Type B pancreatic cell (in vitro differentiated cells): ENCODE measurements around the gene SLC16A12. TPM values are rescaled to one million over a fixed set of nuclear protein-coding genes. Genes with fewer than 3 reads are reported as not detected.
"Not testable (repeated sequence)": the region's sequence is repeated elsewhere in the genome, so short reads cannot be mapped to it uniquely, and the experiment has no call there.

Source experiments
- DNase-seq: peaks from one replicate; pipeline ENCODE4 v3.0.0; 2021; ENCODE audit warnings: mixed read lengths; ENCODE audit not compliant: unreplicated experiment; ENCODE audit errors: extremely low spot score
- H3K27ac Mint-ChIP-seq: 2 replicates; pipeline ENCODE4 v1.8.0; 2021; ENCODE audit warnings: mild to moderate bottlenecking, mixed read lengths
- H3K27me3 Mint-ChIP-seq: 2 replicates; pipeline ENCODE4 v1.8.0; 2021; ENCODE audit warnings: mixed read lengths
- H3K36me3 Mint-ChIP-seq: 2 replicates; pipeline ENCODE4 v1.8.0; 2021; ENCODE audit warnings: mixed read lengths
- H3K4me1 Mint-ChIP-seq: one replicate; pipeline ENCODE4 v1.8.0; 2021; ENCODE audit warnings: mixed read lengths; ENCODE audit not compliant: unreplicated experiment
- H3K4me3 Mint-ChIP-seq: 2 replicates; pipeline ENCODE4 v1.8.0; 2021; ENCODE audit warnings: mild to moderate bottlenecking, mixed read lengths
- H3K9me3 Mint-ChIP-seq: 2 replicates; pipeline ENCODE4 v1.8.0; 2021; ENCODE audit warnings: mixed read lengths
- total RNA-seq: library from RNA; stranded (reverse); gene quantifications from 2 replicates; pipeline ENCODE4 v1.2.1, GENCODE V29; 2021; ENCODE audit warnings: low replicate concordance
- TF ChIP-seq, protein P1 (sequence below): fragments of 200-600 bp; sonication (generic); conservative IDR thresholded peaks from 2 replicates; pipeline ENCODE4 v1.5.0; 2021; ENCODE audit warnings: antibody characterized with exemption, mild to moderate bottlenecking

SLC16A12 gene
- total RNA-seq, 1 donor from 2014 or later = 3.7 TPM

GRCh38 chr10:89547853-89548513 lies 12.6 kb upstream of the SLC16A12 start:
- Mint-ChIP-seq H3K4me1 (peaks cover 5% of the 10 kb centered on the region), H3K27me3 (no peaks in the 10 kb centered on the region), H3K36me3 (no peaks in the 10 kb centered on the region), H3K9me3 (peaks cover 3% of the 10 kb centered on the region), H3K27ac (peak overlapping the region; percentile 70), H3K4me3 (no peak overlapping the region)
- DNase-seq = no peak
- TF ChIP-seq, protein P1, sequence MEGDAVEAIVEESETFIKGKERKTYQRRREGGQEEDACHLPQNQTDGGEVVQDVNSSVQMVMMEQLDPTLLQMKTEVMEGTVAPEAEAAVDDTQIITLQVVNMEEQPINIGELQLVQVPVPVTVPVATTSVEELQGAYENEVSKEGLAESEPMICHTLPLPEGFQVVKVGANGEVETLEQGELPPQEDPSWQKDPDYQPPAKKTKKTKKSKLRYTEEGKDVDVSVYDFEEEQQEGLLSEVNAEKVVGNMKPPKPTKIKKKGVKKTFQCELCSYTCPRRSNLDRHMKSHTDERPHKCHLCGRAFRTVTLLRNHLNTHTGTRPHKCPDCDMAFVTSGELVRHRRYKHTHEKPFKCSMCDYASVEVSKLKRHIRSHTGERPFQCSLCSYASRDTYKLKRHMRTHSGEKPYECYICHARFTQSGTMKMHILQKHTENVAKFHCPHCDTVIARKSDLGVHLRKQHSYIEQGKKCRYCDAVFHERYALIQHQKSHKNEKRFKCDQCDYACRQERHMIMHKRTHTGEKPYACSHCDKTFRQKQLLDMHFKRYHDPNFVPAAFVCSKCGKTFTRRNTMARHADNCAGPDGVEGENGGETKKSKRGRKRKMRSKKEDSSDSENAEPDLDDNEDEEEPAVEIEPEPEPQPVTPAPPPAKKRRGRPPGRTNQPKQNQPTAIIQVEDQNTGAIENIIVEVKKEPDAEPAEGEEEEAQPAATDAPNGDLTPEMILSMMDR = no peak

DNA sequence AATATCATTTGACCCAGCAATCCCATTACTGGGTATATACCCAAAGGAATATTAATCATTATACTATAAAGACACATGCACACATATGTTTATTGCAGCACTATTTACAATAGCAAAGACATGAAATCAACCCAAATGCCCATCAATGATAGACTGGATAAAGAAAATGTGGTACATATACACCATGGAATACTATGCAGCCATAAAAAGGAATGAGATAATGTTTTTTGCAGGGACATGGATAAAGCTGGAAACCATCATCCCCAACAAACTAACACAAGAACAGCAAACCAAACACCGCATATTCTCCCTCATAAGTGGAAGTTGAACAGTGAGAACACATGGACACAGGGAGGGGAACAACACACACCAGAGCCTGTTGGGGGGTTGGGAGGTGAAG lies 11.3 kb upstream of the SLC16A12 start:
- not testable (repeated sequence) for H3K9me3 Mint-ChIP-seq, DNase-seq, H3K27ac Mint-ChIP-seq, H3K36me3 Mint-ChIP-seq, H3K4me1 Mint-ChIP-seq, H3K27me3 Mint-ChIP-seq, H3K4me3 Mint-ChIP-seq

DNA sequence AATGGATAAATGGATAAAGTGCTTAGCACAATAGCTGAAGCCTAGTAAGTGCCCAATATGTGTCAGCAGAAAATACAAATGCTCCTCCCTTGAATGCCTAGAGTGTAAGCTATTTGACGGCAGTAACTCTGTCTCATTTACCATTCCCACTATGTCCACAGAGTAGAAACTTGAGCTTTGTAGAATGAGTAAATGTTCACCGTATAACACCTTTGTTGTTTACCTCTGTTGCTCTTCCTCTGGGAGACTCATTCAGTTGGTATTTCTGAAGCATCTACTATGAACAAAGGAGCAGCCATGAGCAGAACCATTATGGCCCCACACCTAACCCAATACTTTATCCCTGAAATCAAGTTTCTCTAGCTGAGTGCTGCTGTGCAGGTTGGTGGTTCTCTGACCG lies 8.4 kb upstream of the SLC16A12 start:
- H3K9me3 Mint-ChIP-seq = peaks cover 3% of the 10 kb centered on the region
- H3K27me3 Mint-ChIP-seq = peaks cover 8% of the 10 kb centered on the region

DNA sequence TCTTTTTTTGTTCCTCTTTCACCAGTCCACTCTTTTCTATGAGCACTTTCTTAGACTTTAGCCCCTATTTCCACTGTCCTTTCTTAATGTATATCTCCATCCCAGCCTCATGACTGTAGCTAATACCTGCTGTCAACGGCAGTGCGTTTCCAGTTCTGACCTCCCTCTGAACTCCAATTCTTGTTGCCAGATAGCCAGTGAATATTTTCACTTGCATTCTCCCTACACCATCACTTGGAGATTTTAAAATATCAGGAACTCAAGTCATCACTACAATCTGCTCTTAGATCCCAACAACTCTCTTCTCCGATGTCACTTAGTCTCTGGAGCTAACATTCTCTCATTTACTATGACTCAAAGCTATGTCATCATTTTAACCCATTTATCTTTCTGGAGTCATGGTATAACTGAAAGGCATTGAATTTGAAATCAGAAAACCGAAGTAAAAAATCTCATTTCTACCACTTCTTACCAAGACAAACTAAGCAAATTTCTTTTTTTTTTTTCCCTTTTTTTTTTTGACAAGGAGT lies 5.1 kb upstream of the SLC16A12 start:
- peaks cover 26% of the 10 kb centered on the region for H3K27me3 Mint-ChIP-seq
- H3K36me3 Mint-ChIP-seq = no peaks in the 10 kb centered on the region
- TF ChIP-seq, protein P1 = no peak
- H3K4me3 Mint-ChIP-seq = no peak overlapping the region
- DNase-seq = no peak
- peaks cover 5% of the 10 kb centered on the region for H3K4me1 Mint-ChIP-seq
- peaks cover 1% of the 10 kb centered on the region for H3K9me3 Mint-ChIP-seq
- H3K27ac Mint-ChIP-seq = no peak overlapping the region

More for the DNA sequence above, 8.4 kb upstream of the SLC16A12 start:
- TF ChIP-seq, protein P1 = no peak
- no peak overlapping the region for H3K4me3 Mint-ChIP-seq
- DNase-seq = no peak
- H3K27ac Mint-ChIP-seq = no peak overlapping the region
- H3K4me1 Mint-ChIP-seq = peaks cover 5% of the 10 kb centered on the region
- H3K36me3 Mint-ChIP-seq = no peaks in the 10 kb centered on the region

- no peak overlapping the region for H3K27ac Mint-ChIP-seq
- peaks cover 52% of the 10 kb centered on the region for H3K27me3 Mint-ChIP-seq
- TF ChIP-seq, protein P1 = no peak
- no peaks in the 10 kb centered on the region for H3K36me3 Mint-ChIP-seq
- H3K9me3 Mint-ChIP-seq = no peaks in the 10 kb centered on the region
- H3K4me1 Mint-ChIP-seq = peaks cover 10% of the 10 kb centered on the region
- H3K4me3 Mint-ChIP-seq = peak overlapping the region; percentile 68
- no peak for DNase-seq
These were observed 2.0 kb upstream of the SLC16A12 start for GRCh38 chr10:89537364-89537763.

GRCh38 chr10:89536013-89536354 lies 590 bp upstream of the SLC16A12 start:
- no peak for DNase-seq
- TF ChIP-seq, protein P1 = no peak
- no peaks in the 10 kb centered on the region for H3K36me3 Mint-ChIP-seq
- H3K4me1 Mint-ChIP-seq = peaks cover 10% of the 10 kb centered on the region
- no peaks in the 10 kb centered on the region for H3K9me3 Mint-ChIP-seq
- H3K4me3 Mint-ChIP-seq = peak overlapping the region; percentile 78
- H3K27me3 Mint-ChIP-seq = peaks cover 61% of the 10 kb centered on the region
- peak overlapping the region; percentile 34 for H3K27ac Mint-ChIP-seq
